GM19193 (cell line): ENCODE data around the gene MAP4K4.

Experiments
- POLR2A ChIP-seq: IDR thresholded peaks from 4 replicates; pipeline ENCODE4 v1.6.1; 2011; ENCODE audit not compliant: insufficient read depth, insufficient read length; ENCODE audit errors: extremely low read depth

Gene MAP4K4

DNA sequence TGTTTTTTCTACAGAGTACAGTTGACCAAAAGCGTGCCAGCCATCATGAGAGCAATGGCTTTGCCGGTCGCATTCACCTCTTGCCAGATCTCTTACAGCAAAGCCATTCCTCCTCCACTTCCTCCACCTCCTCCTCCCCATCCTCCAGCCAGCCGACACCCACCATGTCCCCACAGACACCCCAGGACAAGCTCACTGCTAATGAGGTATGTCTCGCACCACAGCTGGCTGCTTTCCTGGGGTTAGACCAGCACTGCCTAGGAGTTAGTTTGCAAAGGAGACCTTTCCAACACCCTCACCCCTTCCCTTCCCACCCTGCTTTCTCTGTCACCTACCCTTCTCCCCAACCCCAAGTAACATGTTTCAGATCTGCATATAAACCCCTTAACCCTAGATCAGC lies 174.0 kb downstream of the MAP4K4 start:
- TF ChIP-seq POLR2A = no peak

GRCh38 chr2:101872480-101872879 lies 175.0 kb downstream of the MAP4K4 start:
- TF ChIP-seq POLR2A = no peak

DNA sequence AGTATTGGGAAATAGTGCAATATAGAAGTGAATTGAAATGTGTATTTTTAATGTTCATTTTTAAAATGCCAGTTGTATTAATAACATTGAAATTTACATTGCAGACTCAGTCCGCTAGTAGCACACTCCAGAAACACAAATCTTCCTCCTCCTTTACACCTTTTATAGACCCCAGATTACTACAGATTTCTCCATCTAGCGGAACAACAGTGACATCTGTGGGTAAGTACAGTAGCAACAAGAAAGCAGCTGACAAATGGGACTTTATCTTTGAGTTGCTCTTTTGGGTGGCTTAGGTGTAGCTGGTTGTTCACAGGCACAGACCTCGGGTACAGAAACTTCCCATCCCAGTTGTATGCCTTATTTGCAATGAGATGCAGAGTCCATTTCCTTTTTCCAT lies 176.0 kb downstream of the MAP4K4 start:
- TF ChIP-seq POLR2A = no peak

DNA sequence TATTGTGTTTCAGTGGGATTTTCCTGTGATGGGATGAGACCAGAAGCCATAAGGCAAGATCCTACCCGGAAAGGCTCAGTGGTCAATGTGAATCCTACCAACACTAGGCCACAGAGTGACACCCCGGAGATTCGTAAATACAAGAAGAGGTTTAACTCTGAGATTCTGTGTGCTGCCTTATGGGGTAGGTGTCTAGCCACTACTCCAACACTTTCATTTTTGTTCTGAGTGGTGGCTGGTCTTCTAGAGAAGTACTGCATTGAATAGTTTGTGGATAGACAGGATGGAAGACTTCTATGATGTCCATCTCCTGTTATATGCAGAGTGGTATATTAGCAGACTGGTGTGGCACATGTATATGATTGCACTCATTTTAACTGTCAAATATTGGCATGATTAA lies 176.6 kb downstream of the MAP4K4 start:
- TF ChIP-seq POLR2A = no peak

DNA sequence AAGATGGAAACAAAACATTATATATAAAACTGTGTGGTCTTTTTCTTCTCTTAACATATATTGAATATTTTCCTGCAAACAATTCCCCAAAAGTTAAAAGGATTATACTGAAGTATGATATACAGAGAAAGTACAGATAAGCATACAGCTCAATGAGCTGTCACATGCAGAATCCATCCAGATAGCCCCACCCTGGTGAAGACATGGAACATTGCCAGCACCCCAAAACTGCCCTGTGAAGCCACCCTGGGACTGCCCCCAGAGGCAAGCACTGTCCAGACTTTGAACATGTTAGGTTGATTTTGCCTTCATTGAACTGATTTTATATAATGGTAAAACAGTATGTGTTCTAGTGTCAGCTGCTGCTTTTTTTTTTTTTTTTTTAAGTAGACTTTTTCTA lies 182.0 kb downstream of the MAP4K4 start:
- no peak for TF ChIP-seq POLR2A

DNA sequence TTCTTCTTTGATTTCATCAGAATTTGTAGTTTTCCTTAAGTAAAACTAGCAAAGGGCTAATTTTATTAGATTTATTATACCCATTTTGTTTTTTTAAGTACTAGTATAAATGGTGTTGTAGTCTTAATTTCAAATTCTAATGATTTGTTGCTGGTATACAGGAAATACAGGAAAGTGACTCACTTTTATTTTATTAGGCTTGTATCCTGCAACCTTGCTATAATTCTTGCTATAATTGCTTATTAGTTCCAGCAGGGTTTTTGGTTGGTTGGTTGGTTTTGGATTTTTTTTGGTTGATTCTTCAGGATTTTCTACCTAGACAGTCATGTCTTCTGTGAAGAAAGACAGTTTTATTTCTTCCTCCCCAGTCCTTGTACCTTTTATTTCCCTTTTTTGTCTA lies 183.6 kb downstream of the MAP4K4 start:
- TF ChIP-seq POLR2A = no peak

GRCh38 chr2:101882769-101883307 lies 185.3 kb downstream of the MAP4K4 start:
- no peak for TF ChIP-seq POLR2A

GRCh38 chr2:101883860-101884259 lies 186.4 kb downstream of the MAP4K4 start:
- no peak for TF ChIP-seq POLR2A

DNA sequence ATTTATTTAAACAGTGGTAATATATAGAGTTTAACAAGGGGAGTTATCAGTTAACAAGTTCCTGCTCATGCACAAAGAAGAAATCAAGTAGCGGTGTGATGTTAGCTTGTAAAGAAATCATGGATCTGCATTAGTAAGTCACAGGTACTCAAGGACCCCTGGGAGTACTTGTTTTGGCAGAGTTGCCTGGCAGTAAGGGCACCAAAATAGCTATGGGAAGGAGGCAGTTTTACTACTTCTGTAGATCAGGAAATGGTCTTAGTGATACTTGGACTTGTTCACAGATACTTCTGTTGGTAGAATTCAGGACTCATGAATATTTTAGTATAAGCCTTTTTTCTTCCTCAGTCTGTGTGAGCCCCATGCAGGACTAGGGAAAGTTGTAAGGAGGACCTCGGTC lies 186.9 kb downstream of the MAP4K4 start:
- TF ChIP-seq POLR2A = no peak

DNA sequence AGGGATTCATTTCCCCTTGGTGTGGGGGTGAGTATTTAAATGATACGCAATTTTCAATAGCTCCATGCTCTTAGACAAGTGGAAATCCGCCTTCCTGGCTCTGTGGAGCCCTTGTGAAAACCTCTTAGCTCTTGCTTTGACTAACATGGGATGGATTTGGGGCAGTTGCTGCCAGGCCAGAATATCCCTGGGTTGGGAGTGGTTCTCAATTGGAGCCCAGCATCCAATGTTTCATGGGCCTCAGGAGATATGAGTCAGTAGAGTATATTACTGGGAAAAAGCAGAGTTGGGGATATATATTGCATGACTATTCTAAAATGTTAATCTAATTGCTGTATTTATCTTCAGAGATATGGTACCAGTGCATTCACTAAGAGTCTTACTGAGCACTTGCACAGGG lies 189.8 kb downstream of the MAP4K4 start:
- no peak for TF ChIP-seq POLR2A

GRCh38 chr2:101889460-101890098 lies 192.1 kb downstream of the MAP4K4 start:
- no peak for TF ChIP-seq POLR2A

DNA sequence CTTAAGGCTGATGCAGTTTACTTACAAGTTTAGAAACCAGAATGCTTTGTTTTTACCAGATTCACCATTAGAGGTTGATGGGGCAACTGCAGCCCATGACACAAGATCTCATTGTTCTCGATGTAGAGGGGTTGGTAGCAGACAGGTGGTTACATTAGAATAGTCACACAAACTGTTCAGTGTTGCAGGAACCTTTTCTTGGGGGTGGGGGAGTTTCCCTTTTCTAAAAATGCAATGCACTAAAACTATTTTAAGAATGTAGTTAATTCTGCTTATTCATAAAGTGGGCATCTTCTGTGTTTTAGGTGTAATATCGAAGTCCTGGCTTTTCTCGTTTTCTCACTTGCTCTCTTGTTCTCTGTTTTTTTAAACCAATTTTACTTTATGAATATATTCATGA lies 194.9 kb downstream of the MAP4K4 start:
- TF ChIP-seq POLR2A = no peak

- no peak for TF ChIP-seq POLR2A
These were observed 196.3 kb downstream of the MAP4K4 start for GRCh38 chr2:101893681-101894381.

DNA sequence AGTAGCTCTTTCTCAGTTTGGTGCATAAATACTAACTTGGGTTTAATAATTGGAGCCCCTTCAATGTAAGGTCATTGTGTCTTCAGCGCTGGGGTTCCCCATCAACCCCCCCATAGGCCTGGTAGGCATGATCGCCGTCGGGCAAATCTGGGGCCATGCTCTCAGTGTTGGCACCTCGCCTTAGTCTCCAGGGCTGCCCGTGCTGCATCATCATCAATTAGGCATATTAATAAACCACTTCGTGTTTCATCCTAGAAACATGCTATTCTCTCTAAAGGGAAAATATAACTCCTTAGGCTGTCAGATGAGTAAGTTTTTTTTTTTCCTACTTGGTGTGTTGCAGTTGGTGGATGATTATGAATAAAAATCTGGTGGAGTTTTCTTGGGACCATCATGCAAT lies 197.5 kb downstream of the MAP4K4 start:
- no peak for TF ChIP-seq POLR2A

GRCh38 chr2:101895819-101896322 lies 198.4 kb downstream of the MAP4K4 start:
- TF ChIP-seq POLR2A = no peak

DNA sequence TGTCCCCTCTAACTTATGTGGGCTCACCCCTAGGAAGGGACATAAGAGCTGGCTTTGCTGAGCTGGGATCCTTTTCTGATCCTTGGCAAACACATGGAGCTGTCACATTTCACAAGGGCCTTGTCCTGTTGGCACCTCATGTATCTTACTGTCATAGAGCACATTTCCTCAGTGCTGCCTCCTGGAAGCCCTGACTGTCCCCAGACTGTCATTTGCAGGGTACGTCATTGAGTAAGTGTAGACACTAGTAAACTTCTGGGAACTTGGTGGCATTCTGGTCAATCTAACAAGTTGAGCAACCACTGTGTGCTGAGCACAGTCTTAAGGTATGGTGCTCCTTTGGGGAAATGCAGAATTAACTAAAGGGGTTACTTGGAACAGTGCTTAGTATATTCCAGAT lies 199.8 kb downstream of the MAP4K4 start:
- no peak for TF ChIP-seq POLR2A
